ENCODE data around the gene FSD1L. TPM values are rescaled to one million over a fixed set of nuclear protein-coding genes. Genes with fewer than 3 reads are reported as not detected.

The FSD1L gene
- total RNA-seq, 1 experiment from 2014 or later, result 5.5 TPM

DNA sequence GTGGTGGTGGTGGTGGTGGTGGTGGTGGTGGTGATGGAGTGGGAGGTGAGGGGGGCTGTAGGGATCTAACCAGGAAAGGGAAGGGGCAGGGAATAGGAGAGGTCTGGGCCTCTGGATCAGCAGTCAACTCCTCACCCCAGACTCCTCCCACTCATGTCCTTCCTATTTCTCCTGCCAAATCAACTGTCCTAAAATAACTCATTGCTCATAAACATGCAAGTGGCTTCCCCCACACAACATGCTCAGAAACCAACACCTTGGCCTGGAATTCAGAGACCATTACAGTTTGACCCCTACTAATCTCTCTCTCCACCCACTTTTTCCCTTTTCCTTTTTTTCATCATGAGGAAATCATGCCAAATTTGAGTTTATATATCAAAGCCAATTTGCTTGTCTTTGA, 8.4 kb upstream of the FSD1L start:
- H2BK12ac ChIP-seq (ENCODE audit: insufficient read length, low read depth, low read length), result no peak overlapping the region
- H3K79me2 ChIP-seq (ENCODE audit: insufficient read depth, low read length), result no peaks in the 10 kb centered on the region
- H4K8ac ChIP-seq (replicated peaks; ENCODE audit: insufficient read length, low read depth, low read length), result no peak overlapping the region
- no peak overlapping the region for H4K5ac ChIP-seq (ENCODE audit: insufficient read length, low read depth, low read length)
- H2BK120ac ChIP-seq (ENCODE audit: low read depth, low read length, poor library complexity, severe bottlenecking), result no peak overlapping the region
- DNase-seq, result no peak
- no peak overlapping the region for H3K9ac ChIP-seq (ENCODE audit: extremely low read depth, insufficient read length, low read length)
- no peaks in the 10 kb centered on the region for H3K27me3 ChIP-seq (ENCODE audit: insufficient read depth, low read length)
- no peak overlapping the region for H2BK20ac ChIP-seq (ENCODE audit: low read depth, low read length, poor library complexity, severe bottlenecking)
- H3K4me2 ChIP-seq (ENCODE audit: insufficient read depth, insufficient read length, low read length), result no peak overlapping the region
- no peak overlapping the region for H3K56ac ChIP-seq (ENCODE audit: insufficient read length, low read depth, low read length)
- no peaks in the 10 kb centered on the region for H3K79me1 ChIP-seq (ENCODE audit: insufficient read depth, low read depth, low read length, poor library complexity, severe bottlenecking)
- no peak overlapping the region for H3K14ac ChIP-seq (ENCODE audit: insufficient read depth, low read length)
- H3K4me1 Mint-ChIP-seq, result peaks cover 12 to 18% of the 10 kb centered on the region in 2 experiments
- H2AFZ ChIP-seq (ENCODE audit: low read length), result no peak overlapping the region
- no peak overlapping the region for H3K27ac ChIP-seq (ENCODE audit: insufficient read length, low read depth, low read length)
- no peak overlapping the region for H3K18ac ChIP-seq (ENCODE audit: insufficient read length, low read depth, low read length)
- no peak overlapping the region for H3K23ac ChIP-seq (ENCODE audit: insufficient read length, low read depth, low read length)
- H3K4me1 ChIP-seq (ENCODE audit: insufficient read depth, low read length), result no peaks in the 10 kb centered on the region
- H3K27ac Mint-ChIP-seq, result no peak overlapping the region
- no peaks in the 10 kb centered on the region for H4K20me1 ChIP-seq (ENCODE audit: control insufficient read depth, insufficient read depth, insufficient read length)
- no peaks in the 10 kb centered on the region; the same call in 1 of the 2 replicates for H3K27me3 Mint-ChIP-seq (ENCODE audit: low read depth)
- TF ChIP-seq, protein P1, sequence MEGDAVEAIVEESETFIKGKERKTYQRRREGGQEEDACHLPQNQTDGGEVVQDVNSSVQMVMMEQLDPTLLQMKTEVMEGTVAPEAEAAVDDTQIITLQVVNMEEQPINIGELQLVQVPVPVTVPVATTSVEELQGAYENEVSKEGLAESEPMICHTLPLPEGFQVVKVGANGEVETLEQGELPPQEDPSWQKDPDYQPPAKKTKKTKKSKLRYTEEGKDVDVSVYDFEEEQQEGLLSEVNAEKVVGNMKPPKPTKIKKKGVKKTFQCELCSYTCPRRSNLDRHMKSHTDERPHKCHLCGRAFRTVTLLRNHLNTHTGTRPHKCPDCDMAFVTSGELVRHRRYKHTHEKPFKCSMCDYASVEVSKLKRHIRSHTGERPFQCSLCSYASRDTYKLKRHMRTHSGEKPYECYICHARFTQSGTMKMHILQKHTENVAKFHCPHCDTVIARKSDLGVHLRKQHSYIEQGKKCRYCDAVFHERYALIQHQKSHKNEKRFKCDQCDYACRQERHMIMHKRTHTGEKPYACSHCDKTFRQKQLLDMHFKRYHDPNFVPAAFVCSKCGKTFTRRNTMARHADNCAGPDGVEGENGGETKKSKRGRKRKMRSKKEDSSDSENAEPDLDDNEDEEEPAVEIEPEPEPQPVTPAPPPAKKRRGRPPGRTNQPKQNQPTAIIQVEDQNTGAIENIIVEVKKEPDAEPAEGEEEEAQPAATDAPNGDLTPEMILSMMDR (conservative IDR thresholded peaks at IDR 0.05), result no peak
- H2AK5ac ChIP-seq (ENCODE audit: insufficient read length, low read length), result no peak overlapping the region
- H3K23me2 ChIP-seq (ENCODE audit: insufficient read length, low read depth, low read length, poor library complexity, severe bottlenecking), result no peaks in the 10 kb centered on the region
- H3K4me3 Mint-ChIP-seq, result no peak overlapping the region
- no peak overlapping the region for H4K91ac ChIP-seq (ENCODE audit: insufficient read length, low read depth, low read length)
- H3T11ph ChIP-seq (ENCODE audit: low read length), result no peak overlapping the region
- no peak overlapping the region for H3K4ac ChIP-seq (ENCODE audit: low read depth, low read length)
- no peak overlapping the region for H2BK5ac ChIP-seq (ENCODE audit: insufficient read length, low read length)
- peaks cover 0 to 9% (median 3%) of the 10 kb centered on the region in 3 experiments; a peak in 2 of 7 replicates for H3K36me3 Mint-ChIP-seq (ENCODE audit: insufficient read depth in 1 of 3, low read depth in 3 of 3)
- peaks cover 0 to 5% of the 10 kb centered on the region in 2 experiments; a peak in 4 of 5 replicates for H3K9me3 Mint-ChIP-seq
- no peaks in the 10 kb centered on the region for H3K9me3 ChIP-seq (ENCODE audit: control insufficient read depth, low read depth, low read length)
- no peak overlapping the region for H2BK15ac ChIP-seq (ENCODE audit: low read depth, low read length)

Measured in H9 (cell line).